Colonic mucosa (tissue), 4 donors: ENCODE data around the gene VWCE. TPM values are rescaled to one million over a fixed set of nuclear protein-coding genes. Genes with fewer than 3 reads are reported as not detected.
A peak's percentile ranks its signal among the peaks of the same experiment; 100 is the strongest.

ENCODE experiments used
- DNase-seq: peaks from one replicate; pipeline ENCODE4 v3.0.0-alpha.2; 2020
- H3K27ac ChIP-seq: fragments of 200-600 bp; one replicate; pipeline ENCODE4 v1.8.0; 2021
- H3K27me3 ChIP-seq: fragments of 200-600 bp; one replicate; pipeline ENCODE4 v1.8.0; 2021
- H3K36me3 ChIP-seq: fragments of 200-600 bp; one replicate; pipeline ENCODE4 v1.8.0; 2021
- H3K4me1 ChIP-seq: fragments of 200-600 bp; one replicate; pipeline ENCODE4 v1.8.0; 2021; ENCODE audit warnings: mild to moderate bottlenecking
- H3K4me3 ChIP-seq: fragments of 200-600 bp; one replicate; pipeline ENCODE4 v1.8.0; 2021
- H3K9ac ChIP-seq, 2 donors: one replicate each; pipeline ENCODE4 v1.7.0; 2013; ENCODE audit warnings: control low read depth in 2 of 2, low read depth in 2 of 2, low read length in 2 of 2
- H3K9me3 ChIP-seq: fragments of 200-600 bp; one replicate; pipeline ENCODE4 v1.8.0; 2021
- CTCF ChIP-seq: fragments of 200-600 bp; IDR thresholded peaks from one replicate; pipeline ENCODE4 v1.8.0; 2022; ENCODE audit warnings: antibody characterized with exemption, mild to moderate bottlenecking
- intact Hi-C: fragments of 100-400 bp; cut with DNase I; formaldehyde crosslinking; loops from one replicate; pipeline ENCODE4 v1.14.1; 2022
- total RNA-seq, 2 donors: library from RNA; stranded (reverse); fragmentation: NEBNext Ultra II Directional in 1 of 2; extraction: Animal tissue kit (Norgen Biotek cat#: 25700) in 1 of 2; gene quantifications; one replicate each; pipeline ENCODE4 v1.2.1, GENCODE V29; 2021
- donor health status: healthy.
- donor health status: DM: no; HTN: no; CAD: no.
- donor health status: DM: no; HTN: no; CAD: no.

Gene VWCE
- total RNA-seq, 2 donors from 2014 or later = 0.37 to 0.58 TPM

DNA sequence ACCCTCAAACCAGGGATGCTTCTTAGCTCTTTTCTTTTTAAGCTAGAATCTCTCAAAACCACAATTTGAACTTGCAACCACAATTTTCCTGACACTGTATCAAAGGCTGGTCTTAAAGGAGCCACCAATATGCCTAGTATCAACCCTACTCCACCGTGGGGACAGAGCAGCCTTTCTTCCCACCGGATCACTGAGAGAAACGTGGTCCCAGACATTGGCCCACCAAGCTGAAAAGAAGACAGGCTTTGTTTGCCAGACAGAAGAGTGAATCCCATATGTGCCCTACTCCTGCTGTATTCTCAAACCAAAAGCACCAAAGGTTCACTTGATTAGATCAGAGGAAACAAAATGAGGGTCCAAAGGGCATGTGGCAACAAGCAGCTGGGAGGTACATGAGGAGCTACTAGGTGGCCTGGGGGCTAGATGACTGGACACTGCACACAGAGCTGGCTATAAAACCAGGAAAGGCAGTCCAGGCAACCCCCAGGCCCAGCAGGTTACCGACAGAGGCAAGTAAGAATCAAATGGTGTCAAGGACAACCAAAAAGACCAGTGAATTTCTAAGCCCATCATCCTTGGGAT lies 3.6 kb upstream of the VWCE start:
- H3K9me3 ChIP-seq = no peaks in the 10 kb centered on the region
- H3K36me3 ChIP-seq = peaks cover 18% of the 10 kb centered on the region
- H3K4me1 ChIP-seq = peaks cover 11% of the 10 kb centered on the region
- TF ChIP-seq CTCF = no peak
- intact Hi-C loops = no loop called here
- H3K9ac ChIP-seq = no peak overlapping the region
- H3K4me3 ChIP-seq = no peak overlapping the region
- H3K27ac ChIP-seq = no peak overlapping the region
- DNase-seq = no peak
- H3K27me3 ChIP-seq = peaks cover 18% of the 10 kb centered on the region

DNA sequence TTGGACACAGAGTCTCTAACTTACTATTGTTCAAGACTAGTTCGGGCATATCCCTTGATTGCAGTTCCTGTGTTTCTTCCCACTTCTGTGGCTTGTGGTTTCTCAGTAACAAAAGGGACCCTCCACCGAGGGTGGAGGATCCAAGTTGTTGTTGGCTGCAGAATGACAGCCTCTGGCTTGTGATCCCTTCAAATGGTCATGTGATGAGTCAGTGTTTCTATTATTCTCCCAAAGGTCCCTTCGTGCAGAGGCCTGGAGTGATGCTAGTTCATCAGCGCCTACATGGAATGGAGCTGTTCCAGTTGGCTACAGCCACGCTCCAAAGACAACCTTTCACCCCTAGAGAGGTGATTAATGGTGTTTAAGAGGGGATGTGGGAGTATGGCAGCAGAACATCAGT lies 2.6 kb upstream of the VWCE start:
- TF ChIP-seq CTCF = no peak
- Histone ChIP-seq H3K27ac (no peak overlapping the region), H3K4me3 (no peak overlapping the region), H3K9me3 (no peaks in the 10 kb centered on the region), H3K27me3 (peaks cover 20% of the 10 kb centered on the region), H3K9ac (no peak overlapping the region), H3K4me1 (peaks cover 11% of the 10 kb centered on the region), H3K36me3 (peaks cover 16% of the 10 kb centered on the region)
- intact Hi-C loops = no loop called here
- DNase-seq = no peak

- Histone ChIP-seq H3K4me3 (no peak overlapping the region), H3K9ac (no peak overlapping the region), H3K4me1 (peaks cover 11% of the 10 kb centered on the region), H3K36me3 (peaks cover 12% of the 10 kb centered on the region), H3K27me3 (peaks cover 20% of the 10 kb centered on the region), H3K27ac (no peak overlapping the region), H3K9me3 (no peaks in the 10 kb centered on the region)
- DNase-seq = no peak
- no peak for TF ChIP-seq CTCF
- intact Hi-C loops = no loop called here
Measured at GRCh38 chr11:61297341-61297740, 2.2 kb upstream of the VWCE start.

- Histone ChIP-seq H3K27ac (no peak overlapping the region), H3K4me1 (peaks cover 11% of the 10 kb centered on the region), H3K36me3 (peaks cover 8% of the 10 kb centered on the region), H3K9me3 (no peaks in the 10 kb centered on the region), H3K4me3 (no peak overlapping the region), H3K27me3 (peaks cover 20% of the 10 kb centered on the region), H3K9ac (peak overlapping the region in 1 of 2 donors; percentile 23)
- intact Hi-C loops = no loop called here
- TF ChIP-seq CTCF = no peak
- DNase-seq = no peak
Measured at GRCh38 chr11:61295596-61295926, 445 bp upstream of the VWCE start.

GRCh38 chr11:61293867-61294716 lies 1.0 kb downstream of the VWCE start:
- Histone ChIP-seq H3K4me3 (peak overlapping the region; percentile 58), H3K36me3 (no peaks in the 10 kb centered on the region), H3K27ac (no peak overlapping the region), H3K9ac (peak overlapping the region; percentile 40 to 50), H3K27me3 (peaks cover 20% of the 10 kb centered on the region), H3K9me3 (no peaks in the 10 kb centered on the region), H3K4me1 (peaks cover 11% of the 10 kb centered on the region)
- DNase-seq = no peak
- intact Hi-C loops = no loop called here
- no peak for TF ChIP-seq CTCF
